CD4-positive, alpha-beta T cell (primary cell): ENCODE measurements around the gene BCAT1. TPM values are rescaled to one million over a fixed set of nuclear protein-coding genes. Genes with fewer than 3 reads are reported as not detected.

Source experiments
- ATAC-seq: fragments of 200-7000 bp; cut with Tn5 transposase; one replicate; pipeline ENCODE4 v1.10.0; 2022; ENCODE audit warnings: mild to moderate bottlenecking; ENCODE audit not compliant: poor library complexity
- CTCF ChIA-PET: fragments of 350-600 bp; sonication (Branson Sonifier 250); formaldehyde crosslinking; loops from one replicate; lab custom pipeline; 2021; ENCODE audit warnings: antibody characterized with exemption, inconsistent platforms; lab: Charles Lee
- POLR2A ChIA-PET: fragments of 350-600 bp; sonication (Branson Sonifier 250); formaldehyde crosslinking; loops from one replicate; lab custom pipeline; 2021; ENCODE audit warnings: antibody characterized with exemption, inconsistent platforms; lab: Charles Lee
- DNase-seq, 14 experiments: peaks; one replicate each; pipeline ENCODE4 v3.0.0-alpha.2; 2013 to 2020; ENCODE audit warnings: mixed read lengths in 2 of 14
- H3K27ac ChIP-seq, 2 donors: one replicate each; pipeline versions ENCODE4 v1.5.1 to v1.7.0; 2013; ENCODE audit warnings: low read length in 2 of 2, low read depth in 1 of 2, mild to moderate bottlenecking in 1 of 2
- H3K27me3 ChIP-seq, 2 experiments: 1 replicate in 1 of 2; 2 replicates in 1 of 2; pipeline versions ENCODE4 v1.6.1 to v1.7.0; 2013; ENCODE audit warnings: low read length in 2 of 2, control low read depth in 1 of 2, mild to moderate bottlenecking in 1 of 2, moderate library complexity in 1 of 2; ENCODE audit not compliant: insufficient read depth in 2 of 2, control insufficient read depth in 1 of 2
- H3K36me3 ChIP-seq: one replicate; pipeline ENCODE4 v1.6.1; 2013; ENCODE audit warnings: low read length, control low read depth; ENCODE audit not compliant: insufficient read depth
- H3K4me1 ChIP-seq: one replicate; pipeline ENCODE4 v1.6.1; 2013; ENCODE audit warnings: low read length, control low read depth; ENCODE audit not compliant: insufficient read depth
- H3K4me3 ChIP-seq: one replicate; pipeline ENCODE4 v1.5.1; 2013; ENCODE audit warnings: mild to moderate bottlenecking, low read length, moderate library complexity
- H3K9me3 ChIP-seq, 2 experiments: 1 replicate in 1 of 2; 2 replicates in 1 of 2; pipeline versions ENCODE4 v1.6.1 to v1.7.0; 2013; ENCODE audit warnings: low read length in 2 of 2, mild to moderate bottlenecking in 2 of 2, control low read depth in 1 of 2, moderate library complexity in 1 of 2; ENCODE audit not compliant: control insufficient read depth in 1 of 2, insufficient read depth in 1 of 2
- H3K27ac Mint-ChIP-seq: one replicate; pipeline ENCODE4 v1.8.0; 2020; ENCODE audit warnings: mixed read lengths
- H3K27me3 Mint-ChIP-seq: one replicate; pipeline ENCODE4 v1.8.0; 2021; ENCODE audit warnings: mixed read lengths
- H3K36me3 Mint-ChIP-seq: one replicate; pipeline ENCODE4 v1.8.0; 2021; ENCODE audit warnings: low read depth, mixed read lengths
- H3K4me1 Mint-ChIP-seq: one replicate; pipeline ENCODE4 v1.8.0; 2021; ENCODE audit warnings: low read depth, mixed read lengths
- H3K4me3 Mint-ChIP-seq: one replicate; pipeline ENCODE4 v1.8.0; 2020; ENCODE audit warnings: mild to moderate bottlenecking, mixed read lengths
- H3K9me3 Mint-ChIP-seq: one replicate; pipeline ENCODE4 v1.8.0; 2020; ENCODE audit warnings: mixed read lengths
- CTCF ChIP-seq: fragments of 200-600 bp; IDR thresholded peaks from one replicate; pipeline ENCODE4 v1.8.0; 2022; ENCODE audit warnings: antibody characterized with exemption, mild to moderate bottlenecking
- intact Hi-C, 2 experiments: fragments of 100-400 bp; cut with DNase I in 1 of 2; cut with micrococcal nuclease in 1 of 2; formaldehyde crosslinking; loops; one replicate each; pipeline versions ENCODE4 v1.15.1 to v1.9.0; 2023 to 2025; cut with DNase I, micrococcal nuclease
- total RNA-seq, 174 experiments: library from RNA in 2 of 174; stranded (reverse) in 2 of 174; gene quantifications; one replicate each; pipeline ENCODE4 v1.2.3 and lab custom pipeline; 2021 to 2026

Gene BCAT1
- total RNA-seq, 2 experiments from 2014 or later: 0.34 to 0.91 TPM

- no peak for ATAC-seq
- peak overlapping the region; percentile 49 for H3K4me3 ChIP-seq
Observed at GRCh38 chr12:24901576-24902461, 47.1 kb downstream of the BCAT1 start.

DNA sequence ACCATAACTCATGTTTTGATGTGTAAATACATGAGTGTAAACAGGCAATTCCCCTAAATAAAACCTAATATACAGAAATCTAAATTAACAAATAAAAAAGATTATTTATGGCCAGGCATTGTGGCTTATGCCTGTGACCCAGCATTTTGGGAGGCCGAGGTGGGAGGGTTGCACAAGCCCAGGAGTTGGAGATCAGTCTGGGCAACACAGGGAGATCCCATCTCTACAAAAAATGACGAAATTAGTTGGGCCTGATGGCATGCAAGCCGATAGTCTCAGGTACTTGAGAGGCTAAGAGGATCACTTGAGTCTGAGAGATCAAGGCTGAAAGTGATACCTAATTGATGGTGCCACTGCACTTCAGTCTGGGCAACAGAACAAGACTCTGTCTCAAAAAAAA is 48.7 kb downstream of the BCAT1 start:
- intact Hi-C loops: no loop called here
- DNase-seq: no peak
- no peak overlapping the region for H3K27ac Mint-ChIP-seq

More at GRCh38 chr12:24901576-24902461, 47.1 kb downstream of the BCAT1 start:
- Mint-ChIP-seq H3K4me1 (peaks cover 19% of the 10 kb centered on the region), H3K4me3 (peak overlapping the region; percentile 85), H3K27me3 (peaks cover 35% of the 10 kb centered on the region), H3K9me3 (no peaks in the 10 kb centered on the region), H3K36me3 (no peaks in the 10 kb centered on the region), H3K27ac (no peak overlapping the region)
- intact Hi-C loops: no loop called here
- no peaks in the 10 kb centered on the region for H3K9me3 ChIP-seq
- H3K27me3 ChIP-seq: peaks cover 13 to 29% of the 10 kb centered on the region in 2 experiments
- H3K27ac ChIP-seq: no peak overlapping the region
- TF ChIP-seq CTCF: no peak
- POLR2A ChIA-PET: no interaction called here
- peaks cover 12% of the 10 kb centered on the region for H3K4me1 ChIP-seq
- no peaks in the 10 kb centered on the region for H3K36me3 ChIP-seq
- DNase-seq: peak in 2 of 14 experiments; percentile 10
- CTCF ChIA-PET: no interaction called here

GRCh38 chr12:24899503-24900075 is 49.3 kb downstream of the BCAT1 start:
- peaks cover 35% of the 10 kb centered on the region for H3K27me3 Mint-ChIP-seq
- DNase-seq (no peak), ATAC-seq (no peak)
- no peaks in the 10 kb centered on the region for H3K9me3 Mint-ChIP-seq
- no peak overlapping the region for H3K27ac Mint-ChIP-seq
- peaks cover 19% of the 10 kb centered on the region for H3K4me1 Mint-ChIP-seq
- H3K36me3 Mint-ChIP-seq: no peaks in the 10 kb centered on the region
- TF ChIP-seq CTCF: no peak
- no peaks in the 10 kb centered on the region for H3K36me3 ChIP-seq
- POLR2A ChIA-PET: no interaction called here
- peaks cover 13 to 30% of the 10 kb centered on the region in 2 experiments for H3K27me3 ChIP-seq
- no peaks in the 10 kb centered on the region for H3K9me3 ChIP-seq
- intact Hi-C loops: no loop called here
- peaks cover 12% of the 10 kb centered on the region for H3K4me1 ChIP-seq
- no peak overlapping the region for H3K4me3 Mint-ChIP-seq
- no peak overlapping the region for H3K27ac ChIP-seq
- H3K4me3 ChIP-seq: no peak overlapping the region
- CTCF ChIA-PET: interaction anchor here (1.6 kb wide), 1 partner anchor 46 kb away, joined by 3 read pairs; no protein-coding TSS in a partner anchor

More for the DNA sequence above, 48.7 kb downstream of the BCAT1 start:
- TF ChIP-seq CTCF: no peak
- Histone ChIP-seq H3K27ac (no peak overlapping the region), H3K4me1 (peaks cover 12% of the 10 kb centered on the region), H3K36me3 (no peaks in the 10 kb centered on the region), H3K9me3 (no peaks in the 10 kb centered on the region), H3K4me3 (no peak overlapping the region), H3K27me3 (peaks cover 13 to 26% of the 10 kb centered on the region in 2 experiments)
- peaks cover 19% of the 10 kb centered on the region for H3K4me1 Mint-ChIP-seq
- no peaks in the 10 kb centered on the region for H3K9me3 Mint-ChIP-seq
- CTCF ChIA-PET: no interaction called here
- H3K4me3 Mint-ChIP-seq: no peak overlapping the region
- POLR2A ChIA-PET: no interaction called here
- H3K36me3 Mint-ChIP-seq: no peaks in the 10 kb centered on the region
- H3K27me3 Mint-ChIP-seq: peaks cover 35% of the 10 kb centered on the region
- ATAC-seq: no peak
